ENCODE measurements around the gene DNAH14.
A peak's percentile ranks its signal among the peaks of the same experiment; 100 is the strongest.
"Not testable (repeated sequence)": the region's sequence is repeated elsewhere in the genome, so short reads cannot be mapped to it uniquely, and the experiment has no call there.

Gene DNAH14

GRCh38 chr1:225348400-225348799, 418.9 kb downstream of the DNAH14 start:
- DNase-seq (ENCODE audit: low spot score) = no peak

GRCh38 chr1:225349826-225350225, 420.4 kb downstream of the DNAH14 start:
- no peak for DNase-seq (ENCODE audit: low spot score)

GRCh38 chr1:225350872-225351271, 421.4 kb downstream of the DNAH14 start:
- no peak for DNase-seq (ENCODE audit: low spot score)

DNA sequence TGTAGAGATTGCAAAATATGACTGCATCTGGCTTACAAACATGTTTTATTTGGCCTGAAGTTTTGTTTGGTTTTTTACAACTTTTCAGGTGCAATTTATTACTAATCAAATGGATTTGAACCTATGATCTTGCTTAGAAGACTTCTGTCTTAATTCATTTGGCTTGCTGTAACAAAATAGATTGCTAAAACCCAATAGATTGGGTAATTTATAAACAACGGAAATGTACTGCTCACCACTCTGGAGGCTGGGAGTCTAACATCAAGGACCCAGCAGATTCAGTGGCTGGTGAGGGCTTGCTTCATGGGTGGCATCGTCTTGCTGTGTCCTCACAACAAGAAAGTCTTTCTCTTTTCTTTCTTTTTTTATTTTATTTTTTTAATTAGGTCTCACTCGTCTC, 425.4 kb downstream of the DNAH14 start:
- DNase-seq (ENCODE audit: low spot score) = no peak

GRCh38 chr1:225355863-225356262, 426.4 kb downstream of the DNAH14 start:
- DNase-seq (ENCODE audit: low spot score) = no peak

GRCh38 chr1:225360119-225360518, 430.6 kb downstream of the DNAH14 start:
- DNase-seq (ENCODE audit: low spot score) = no peak

DNA sequence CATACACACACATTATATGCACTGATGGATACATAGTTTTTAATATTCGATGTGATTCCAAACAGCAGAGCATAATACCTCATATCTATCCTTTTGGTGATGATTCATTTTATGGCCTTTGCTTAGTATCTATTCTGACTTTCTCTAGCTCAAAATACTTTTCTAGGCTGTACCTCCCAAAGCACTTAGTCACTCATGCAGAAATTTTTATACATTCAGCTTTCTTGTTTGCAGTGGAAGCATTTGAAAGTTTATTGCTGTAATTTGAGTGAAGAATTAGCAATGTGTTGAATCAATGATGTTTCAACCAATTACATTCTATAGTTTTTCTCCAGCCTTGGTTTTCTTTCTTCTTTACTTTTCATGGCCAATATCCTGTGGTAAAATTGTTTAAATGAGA, 431.7 kb downstream of the DNAH14 start:
- no peak for DNase-seq (ENCODE audit: low spot score)

DNA sequence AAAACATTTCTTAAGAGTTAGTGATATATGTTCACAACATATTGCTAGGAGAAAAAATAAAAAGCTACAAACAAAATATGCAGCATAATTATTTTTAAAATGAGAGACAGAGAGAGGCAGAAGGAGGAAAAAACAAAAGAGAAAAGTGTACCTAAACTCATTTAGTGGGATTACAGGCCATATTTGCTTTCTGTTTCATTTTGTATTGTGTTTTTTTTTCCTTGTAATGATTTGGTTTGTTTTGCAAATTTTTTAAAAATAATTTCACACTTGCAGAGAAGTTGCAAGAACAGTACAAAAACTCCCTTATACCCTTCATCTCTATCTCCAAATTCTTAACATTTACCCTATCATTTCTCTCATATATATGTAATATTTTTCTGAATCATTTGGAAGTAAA, 433.3 kb downstream of the DNAH14 start:
- DNase-seq (ENCODE audit: low spot score) = no peak

DNA sequence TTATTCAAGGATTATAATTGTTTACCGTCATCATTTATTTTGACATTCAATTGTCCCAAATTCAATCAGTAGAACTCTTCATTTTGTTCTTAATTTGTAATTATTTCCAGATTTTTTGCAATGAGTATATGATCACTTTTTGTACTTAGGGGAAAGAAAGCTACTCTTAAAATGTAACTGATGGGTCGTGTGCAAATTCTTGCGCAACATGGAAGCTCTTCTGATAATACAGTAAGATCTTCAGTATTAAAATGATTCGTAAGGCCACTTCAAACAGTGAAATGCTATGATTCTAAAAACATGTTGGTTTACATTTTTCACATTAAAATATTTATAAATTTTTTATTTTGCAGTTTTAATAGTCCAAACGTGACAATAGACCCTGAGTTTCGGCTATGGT, 435.0 kb downstream of the DNAH14 start:
- DNase-seq (ENCODE audit: low spot score) = no peak

GRCh38 chr1:225366018-225366417, 436.5 kb downstream of the DNAH14 start:
- DNase-seq (ENCODE audit: low spot score) = no peak

DNA sequence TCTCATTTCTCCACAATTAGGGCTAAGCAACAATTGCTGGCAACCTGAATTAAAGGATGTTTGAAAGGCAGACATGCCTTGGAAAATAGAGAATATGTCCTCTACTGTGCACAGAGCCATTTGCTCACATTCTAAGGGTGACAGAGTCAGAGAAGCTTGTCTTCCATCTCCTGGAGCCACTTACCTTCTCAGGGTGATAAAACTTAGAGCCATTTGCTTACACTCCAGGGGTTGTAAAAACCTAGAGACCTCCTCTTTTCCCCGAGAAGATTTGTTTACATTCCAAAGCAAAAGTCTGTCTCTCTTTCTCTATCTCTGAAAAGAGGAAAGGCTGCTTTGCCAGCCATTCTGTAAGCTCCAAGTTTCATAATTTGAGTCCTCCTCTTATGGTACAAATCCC, 437.1 kb downstream of the DNAH14 start:
- no peak for DNase-seq (ENCODE audit: low spot score)

DNA sequence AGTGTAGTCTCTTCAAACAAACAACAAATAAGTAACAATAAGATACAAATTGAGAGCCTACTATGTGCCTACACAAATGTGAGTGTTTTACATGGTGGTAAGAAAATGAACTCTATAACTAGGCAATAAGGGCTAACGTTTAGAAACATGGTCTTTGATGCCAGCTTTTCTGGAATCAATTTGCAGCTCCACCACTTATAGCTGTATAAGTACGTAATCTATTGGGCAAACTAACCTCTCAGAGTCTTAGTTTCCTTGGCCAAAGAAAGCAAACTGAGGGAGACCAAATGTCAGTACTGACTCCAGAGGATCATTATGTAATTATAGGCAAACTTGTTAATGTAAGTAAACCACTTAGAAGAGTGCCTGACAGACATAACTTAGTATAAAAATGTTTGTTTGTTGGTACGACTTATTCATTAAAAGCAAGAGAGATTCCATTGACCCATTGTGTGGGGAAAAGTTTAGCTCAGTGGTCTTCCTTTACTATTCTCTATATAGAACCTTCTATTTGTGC, 438.6 kb downstream of the DNAH14 start:
- DNase-seq (ENCODE audit: low spot score) = no peak

- DNase-seq (ENCODE audit: low spot score) = no peak
Observed at GRCh38 chr1:225371366-225372010, 442.0 kb downstream of the DNAH14 start.

DNA sequence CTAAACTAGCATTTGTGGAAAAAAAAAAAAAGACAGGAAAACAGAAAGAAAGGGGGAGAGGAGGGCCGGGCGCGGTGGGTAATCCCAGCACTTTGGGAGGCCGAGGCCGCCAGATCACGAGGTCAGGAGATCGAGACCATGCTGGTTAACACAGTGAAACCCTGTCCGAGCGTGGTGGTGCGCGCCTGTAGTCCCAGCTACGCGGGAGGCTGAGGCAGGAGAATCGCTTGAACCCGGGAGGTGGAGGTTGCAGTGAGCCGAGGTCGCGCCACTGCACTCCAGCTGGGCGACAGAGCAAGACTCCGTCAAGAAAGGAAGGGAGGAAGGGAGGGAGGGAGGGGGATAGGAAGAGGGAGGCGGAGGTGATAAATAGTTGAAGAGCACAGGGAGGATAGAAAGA, 443.7 kb downstream of the DNAH14 start:
- no peak for DNase-seq (ENCODE audit: low spot score)

GRCh38 chr1:225374996-225375395, 445.5 kb downstream of the DNAH14 start:
- no peak for DNase-seq (ENCODE audit: low spot score)

DNA sequence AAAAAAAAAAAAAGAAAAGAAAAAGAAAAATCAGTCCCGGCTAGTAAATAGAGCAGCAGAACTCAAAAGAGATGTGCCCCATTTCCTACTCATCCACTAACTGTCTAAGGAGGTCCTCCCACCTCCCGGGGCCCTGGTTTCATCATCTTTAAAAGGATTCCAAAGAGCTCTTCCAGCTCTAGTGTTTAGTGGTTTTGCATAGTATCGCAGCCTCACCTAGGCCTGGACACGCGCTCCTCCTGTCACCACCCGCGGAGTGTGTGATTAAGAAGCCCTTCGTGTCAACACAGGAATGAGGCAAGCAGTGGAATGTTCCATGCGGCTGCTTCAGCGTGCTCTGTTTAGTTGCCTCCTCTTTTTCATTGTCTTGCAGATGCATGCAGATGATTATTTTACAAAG, 449.4 kb downstream of the DNAH14 start:
- peak; percentile 81 for DNase-seq (ENCODE audit: low spot score)

GRCh38 chr1:225380691-225381090, 451.2 kb downstream of the DNAH14 start:
- DNase-seq (ENCODE audit: low spot score) = no peak

DNA sequence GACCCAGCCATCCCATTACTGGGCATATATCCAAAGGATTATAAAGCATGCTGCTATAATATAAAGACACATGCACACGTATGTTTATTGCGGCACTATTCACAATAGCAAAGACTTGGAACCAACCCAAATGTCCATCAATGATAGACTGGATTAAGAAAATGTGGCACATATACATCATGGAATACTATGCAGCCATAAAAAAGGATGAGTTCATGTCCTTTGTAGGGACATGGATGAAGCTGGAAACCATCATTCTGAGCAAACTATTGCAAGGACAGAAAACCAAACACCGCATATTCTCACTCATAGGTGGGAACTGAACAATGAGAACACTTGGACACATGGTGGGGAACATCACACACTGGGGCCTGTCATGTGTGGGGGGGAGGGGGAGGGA, 457.4 kb downstream of the DNAH14 start:
- DNase-seq (ENCODE audit: low spot score) = not testable (repeated sequence)

- no peak for DNase-seq (ENCODE audit: low spot score)
Observed at GRCh38 chr1:225388372-225388771, 458.9 kb downstream of the DNAH14 start.

- DNase-seq (ENCODE audit: low spot score) = no peak
Observed at GRCh38 chr1:225389843-225390242, 460.4 kb downstream of the DNAH14 start.

DNA sequence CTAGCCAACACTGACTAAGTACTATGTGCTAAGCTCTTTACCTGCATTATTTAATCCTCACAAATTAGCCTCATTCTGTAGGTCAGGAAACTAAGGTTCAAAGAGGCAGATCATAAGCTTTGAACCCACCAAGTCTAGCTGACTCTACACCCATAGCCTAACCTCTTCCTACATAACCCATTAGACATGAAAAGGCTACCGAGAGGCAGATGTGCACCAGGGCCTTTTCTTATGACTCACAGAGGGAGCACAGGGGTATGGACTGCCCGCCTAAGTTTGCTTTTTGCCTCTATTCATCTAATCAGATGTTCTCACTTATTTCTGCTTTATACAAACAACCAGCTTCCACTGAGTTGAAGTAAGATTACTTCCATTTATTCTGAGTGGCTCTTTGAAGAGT, 466.9 kb downstream of the DNAH14 start:
- no peak for DNase-seq (ENCODE audit: low spot score)

DNA sequence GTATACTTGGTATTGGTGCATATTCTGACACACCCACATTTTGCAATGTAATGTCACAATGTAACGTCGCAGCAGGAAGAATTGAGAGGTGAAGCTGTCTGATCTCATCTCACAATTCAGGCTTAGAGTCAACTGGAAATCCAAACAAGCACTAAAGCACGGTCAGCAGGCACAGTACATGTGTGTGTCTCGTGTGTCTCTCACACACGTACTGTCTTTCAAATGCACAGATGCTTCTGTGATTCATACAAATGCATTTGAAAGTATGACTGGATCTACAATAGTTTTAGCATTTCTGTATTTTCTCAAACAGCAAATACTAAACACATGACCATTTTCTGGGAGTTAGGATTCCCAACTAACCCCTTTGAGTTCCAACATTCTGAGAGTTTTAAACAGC, 471.5 kb downstream of the DNAH14 start:
- no peak for DNase-seq (ENCODE audit: low spot score)

DNA sequence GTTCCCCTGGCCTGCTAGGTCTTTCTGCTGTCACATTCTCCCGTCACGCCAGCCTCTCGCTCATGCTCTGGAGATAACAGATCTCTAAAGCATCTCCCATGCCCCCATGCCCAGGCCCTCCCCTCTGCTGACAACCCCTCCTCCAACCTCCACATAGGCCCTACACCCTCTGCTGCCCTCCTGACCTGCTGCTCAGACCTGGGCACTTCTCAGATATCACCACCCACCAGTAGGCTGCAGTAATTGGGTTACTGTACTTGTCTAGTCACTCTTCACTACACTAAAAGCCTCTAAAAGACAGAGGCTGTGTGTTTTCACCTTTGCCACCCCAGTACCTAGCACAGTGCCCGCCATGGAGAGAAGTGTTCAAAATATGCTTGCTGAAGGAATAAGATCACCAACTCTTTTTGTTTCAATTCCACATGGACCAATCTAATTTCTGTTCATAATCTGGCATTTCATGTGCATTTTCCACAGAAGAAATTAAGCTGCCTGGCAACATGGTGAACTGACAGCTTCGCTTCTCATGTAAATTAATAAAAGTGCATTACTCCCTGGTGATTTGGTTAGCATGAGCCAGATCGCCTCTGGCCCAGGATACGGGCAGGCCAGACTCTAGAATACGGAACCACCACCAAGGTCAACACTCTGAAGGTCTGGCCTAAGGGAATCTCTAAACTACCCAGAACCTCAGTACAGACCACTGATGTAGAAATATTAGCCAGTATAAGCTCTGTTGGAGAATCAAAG, 477.7 kb downstream of the DNAH14 start:
- DNase-seq (ENCODE audit: low spot score) = no peak

DNA sequence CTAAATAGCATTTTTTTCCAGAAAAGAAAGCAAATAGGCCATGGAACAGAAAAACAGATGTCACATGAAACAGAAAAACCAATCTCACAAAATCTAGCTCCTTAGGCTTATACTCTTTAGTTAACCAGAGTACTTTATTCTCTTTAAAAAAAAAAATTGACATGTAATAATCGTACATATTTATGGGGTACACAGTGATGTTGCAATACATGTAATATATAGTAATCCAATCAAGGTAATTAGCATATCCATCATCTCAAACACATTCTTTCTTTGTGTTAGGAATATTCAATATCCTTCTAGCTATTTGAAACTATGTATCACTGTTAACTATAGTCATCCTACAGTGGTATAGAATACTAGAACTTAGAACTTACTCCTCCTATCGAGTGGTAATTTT, 478.3 kb downstream of the DNAH14 start:
- no peak for DNase-seq (ENCODE audit: low spot score)
